ENCODE measurements around the gene SHC3.

GRCh38 chr9:89182369-89182768 lies 3.8 kb upstream of the SHC3 start:
- TF ChIP-seq POLR2A (IDR thresholded peaks at IDR 0.05; ENCODE audit: low read length) = no peak
- no peak for TF ChIP-seq GATA1 (IDR thresholded peaks at IDR 0.05; ENCODE audit: low read depth, low read length)

Measured in erythroblast (primary cell).